GM21367 (cell line): Measurements from ENCODE around the gene ANKRD23.

Source experiments
- ATAC-seq: cut with Tn5 transposase; IDR thresholded peaks from one replicate; pipeline ENCODE4 v1.9.1; 2021; ENCODE audit not compliant: unreplicated experiment

The ANKRD23 gene

DNA sequence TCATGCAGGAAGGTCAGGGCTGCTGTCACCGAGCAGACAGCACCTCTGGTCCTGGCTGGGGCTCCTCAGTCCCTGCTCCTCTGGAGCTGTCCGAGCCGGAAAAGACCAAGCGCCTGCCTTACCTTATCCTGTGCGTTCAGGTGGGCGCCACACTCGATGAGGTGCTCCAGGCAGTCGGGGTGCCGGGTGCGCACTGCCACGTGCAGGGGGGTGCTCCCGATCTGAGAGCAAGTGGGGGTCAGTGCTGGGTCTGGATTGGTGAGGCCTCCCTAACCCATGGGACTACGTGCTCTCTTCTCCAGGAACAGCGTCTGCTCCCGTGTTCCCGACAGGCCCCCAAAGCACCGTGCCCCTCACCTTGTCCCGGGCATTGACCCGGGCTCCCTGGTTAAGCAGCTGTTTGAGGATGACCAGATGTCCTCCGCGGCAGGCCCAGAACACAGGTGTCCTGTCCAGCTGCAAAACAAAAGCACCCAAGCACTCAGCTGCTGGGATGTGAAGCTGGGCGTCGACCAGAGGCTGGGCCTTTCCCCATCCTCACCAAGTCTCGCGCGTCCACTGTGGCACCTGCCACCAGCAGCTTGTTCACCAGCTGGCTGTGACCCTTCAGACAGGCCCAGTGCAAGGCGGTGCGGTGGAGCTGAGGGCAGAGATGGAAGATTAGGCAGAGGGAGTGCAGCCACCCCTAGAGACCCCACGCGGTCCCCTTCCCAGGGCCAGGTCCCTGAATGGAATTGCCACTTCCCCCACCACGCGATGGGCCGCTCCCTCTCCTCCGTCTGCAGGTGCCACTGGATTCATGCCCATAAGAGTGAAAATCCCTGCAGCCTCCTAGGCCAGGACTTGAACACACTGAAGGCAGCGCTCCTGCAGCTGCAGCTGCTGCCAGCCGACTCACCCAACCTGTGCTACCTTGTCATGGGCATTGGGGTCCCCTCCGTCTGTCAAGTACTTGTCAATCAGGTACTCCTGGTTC lies 3.7 kb downstream of the ANKRD23 start:
- ATAC-seq, result no peak

GRCh38 chr2:96839293-96839874 lies 4.4 kb downstream of the ANKRD23 start:
- ATAC-seq, result no peak

- no peak for ATAC-seq
These were observed 5.2 kb downstream of the ANKRD23 start for GRCh38 chr2:96838345-96839292.

- no peak for ATAC-seq
These were observed 6.2 kb downstream of the ANKRD23 start for GRCh38 chr2:96837575-96837974.

DNA sequence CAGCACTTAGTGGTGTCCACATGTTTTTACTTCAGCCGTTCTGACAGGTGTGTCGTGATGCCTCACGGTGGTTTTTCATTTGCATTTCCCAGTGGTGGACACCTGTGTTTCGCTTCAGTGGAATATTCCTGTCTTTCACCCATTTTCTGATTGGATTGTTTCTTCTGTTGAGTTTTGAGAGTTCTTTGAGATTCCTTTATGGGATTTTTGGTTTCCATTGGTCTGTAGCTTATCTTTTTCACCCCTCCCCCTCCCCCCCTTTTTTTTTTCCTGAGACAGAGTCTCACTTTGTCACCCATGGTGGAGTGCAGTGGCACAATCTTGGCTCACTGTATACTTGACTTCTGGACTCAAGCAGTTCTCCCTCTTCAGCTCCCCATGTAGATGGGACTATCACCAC lies 8.0 kb downstream of the ANKRD23 start:
- ATAC-seq, result no peak

DNA sequence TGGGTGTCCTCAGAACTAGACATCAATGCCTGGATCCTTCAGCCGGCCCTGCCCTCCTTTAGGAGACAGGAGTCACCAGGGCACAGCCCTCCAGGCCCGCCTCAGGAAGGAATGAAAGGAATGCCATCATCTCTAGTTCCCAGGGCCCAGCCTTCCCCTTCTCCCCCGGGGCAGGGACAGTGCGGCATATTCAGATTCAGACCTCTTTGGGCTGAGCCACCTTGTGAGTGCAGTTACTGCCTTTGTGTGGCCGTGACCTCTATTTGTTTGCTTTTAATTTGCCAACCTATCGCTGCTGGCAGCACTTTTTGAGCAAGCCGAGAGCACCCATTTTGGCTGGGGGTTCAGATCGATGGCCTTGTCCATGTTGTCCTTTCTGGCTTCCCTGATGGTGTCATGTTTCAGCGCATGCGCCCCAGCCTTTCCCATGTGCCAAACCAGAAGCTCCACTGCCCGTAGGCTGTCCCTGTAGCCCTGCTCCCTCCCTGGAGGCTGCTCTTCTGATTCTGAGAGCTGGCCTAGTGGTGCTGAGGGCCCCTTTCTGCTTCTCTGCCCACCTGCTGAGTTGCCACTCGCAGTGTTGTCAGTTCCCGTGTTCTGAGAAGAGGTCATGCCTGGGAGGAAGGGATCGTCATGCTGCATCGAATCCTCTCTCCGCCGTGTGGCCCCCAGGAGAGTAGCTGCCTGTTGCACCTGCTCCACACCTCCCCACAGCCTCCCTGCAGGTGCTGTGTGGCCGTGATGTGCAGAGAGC lies 10.9 kb downstream of the ANKRD23 start:
- ATAC-seq, result no peak

GRCh38 chr2:96832408-96832753 lies 11.4 kb downstream of the ANKRD23 start:
- no peak for ATAC-seq

DNA sequence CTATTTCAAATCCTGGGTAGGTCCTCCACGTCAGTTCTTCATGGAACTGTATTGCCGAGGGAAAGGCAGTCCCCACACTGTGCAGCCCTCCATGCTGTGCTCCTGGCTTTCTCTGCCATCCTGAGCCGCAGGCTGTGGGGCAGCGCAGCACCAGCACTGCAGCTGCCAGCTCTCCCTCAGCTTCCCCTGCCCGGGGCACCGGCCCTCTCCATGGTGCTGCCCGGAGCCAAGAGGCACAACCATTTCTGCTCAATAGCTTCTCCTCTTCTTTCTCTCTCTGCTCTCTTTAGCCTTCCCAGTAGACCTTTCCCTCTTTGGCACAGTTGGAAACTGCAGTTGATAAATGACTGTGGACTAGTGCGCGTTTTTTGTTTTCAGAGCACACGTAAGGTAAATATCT lies 12.1 kb downstream of the ANKRD23 start:
- no peak for ATAC-seq

DNA sequence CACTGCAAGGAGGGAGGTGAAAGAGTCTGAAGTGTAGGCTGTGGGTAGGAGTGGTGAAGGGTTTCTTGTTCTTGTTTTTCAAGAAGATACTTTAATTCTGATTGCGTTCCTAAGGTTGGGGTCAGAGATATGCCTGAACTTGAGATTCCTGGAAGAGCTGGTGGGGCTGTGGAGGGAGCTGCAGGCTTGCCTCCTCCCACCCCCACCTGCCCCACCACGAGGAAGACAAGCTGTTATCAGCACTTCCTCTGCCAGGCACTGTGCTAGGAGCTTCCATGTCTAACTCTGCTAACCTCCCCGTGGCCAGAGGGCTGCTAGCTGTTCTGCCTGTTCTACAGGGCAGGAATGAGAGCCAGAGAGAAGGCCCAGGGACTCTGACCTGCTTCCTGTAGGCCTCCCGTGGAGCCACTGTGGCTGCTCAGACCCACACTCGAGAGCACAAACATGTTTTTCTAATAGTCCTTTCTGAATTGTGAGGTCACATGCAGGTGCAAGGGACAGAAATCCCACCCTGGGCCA lies 13.7 kb downstream of the ANKRD23 start:
- ATAC-seq, result no peak

- ATAC-seq, result no peak
These were observed 14.9 kb downstream of the ANKRD23 start for GRCh38 chr2:96828874-96829273.

GRCh38 chr2:96828436-96828835 lies 15.4 kb downstream of the ANKRD23 start:
- no peak for ATAC-seq

GRCh38 chr2:96826546-96827278 lies 17.1 kb downstream of the ANKRD23 start:
- no peak for ATAC-seq

GRCh38 chr2:96825057-96825456 lies 18.8 kb downstream of the ANKRD23 start:
- ATAC-seq, result no peak

- no peak for ATAC-seq
These were observed 19.5 kb downstream of the ANKRD23 start for GRCh38 chr2:96824079-96824870.

GRCh38 chr2:96823198-96823597 lies 20.6 kb downstream of the ANKRD23 start:
- no peak for ATAC-seq

- no peak for ATAC-seq
These were observed 21.0 kb downstream of the ANKRD23 start for GRCh38 chr2:96822786-96823185.

DNA sequence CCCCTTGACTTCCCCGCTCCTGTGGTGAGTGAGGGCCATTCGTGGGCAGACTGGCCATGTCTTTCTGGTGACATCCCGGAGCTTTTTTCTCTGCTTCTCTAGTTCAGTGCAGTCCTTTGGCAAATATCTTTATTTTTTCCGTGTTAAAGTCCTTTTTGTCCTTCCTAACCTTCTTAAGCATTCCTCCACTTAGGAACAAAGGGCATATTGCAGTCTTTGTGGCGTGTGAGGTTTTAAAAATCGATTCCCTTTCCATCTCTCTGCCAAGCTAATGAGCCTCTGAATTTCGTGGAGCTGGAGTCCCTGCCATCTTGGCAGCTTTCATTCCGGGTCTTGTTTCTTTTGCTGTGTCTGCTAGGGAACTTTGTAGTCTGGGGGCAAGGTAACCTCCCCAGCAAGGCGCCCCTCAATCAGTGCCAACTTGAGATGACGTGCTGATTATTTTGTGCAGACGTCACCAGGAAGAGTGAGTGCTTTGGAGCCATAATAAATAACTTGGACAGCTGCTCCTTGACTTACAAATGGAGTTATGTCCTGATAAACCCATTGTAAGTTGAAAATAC lies 22.6 kb downstream of the ANKRD23 start:
- ATAC-seq, result no peak

DNA sequence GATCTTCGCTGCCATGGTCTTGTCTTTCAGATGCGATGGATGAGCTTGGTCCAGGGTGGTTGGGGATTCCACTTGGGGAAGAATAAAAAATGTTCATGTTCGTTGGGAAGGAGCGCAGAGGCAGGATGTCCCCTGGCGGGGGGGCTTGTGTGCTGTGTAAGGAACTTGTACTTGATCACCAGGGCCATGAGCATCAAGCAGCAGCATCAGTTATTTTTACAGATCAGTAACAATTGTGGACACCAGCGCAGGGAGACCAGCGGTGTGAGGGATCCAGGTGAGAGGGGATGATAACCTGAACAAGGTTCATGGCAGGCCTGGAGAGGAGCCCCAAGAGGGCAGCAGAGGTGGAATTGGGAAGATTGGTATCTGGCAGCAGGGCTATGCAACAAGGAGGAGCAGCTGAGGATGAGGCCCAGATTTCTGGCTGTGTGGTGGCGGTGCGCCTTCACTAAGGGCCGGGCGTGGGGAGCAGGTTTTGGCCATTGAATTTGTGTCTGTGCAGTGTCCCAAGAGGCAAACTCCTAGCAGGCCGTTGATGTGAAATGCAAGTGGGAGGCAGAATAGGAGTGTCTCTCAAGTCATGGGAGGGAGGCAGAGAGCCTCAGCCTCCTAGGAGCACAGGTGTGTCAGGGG lies 23.8 kb downstream of the ANKRD23 start:
- no peak for ATAC-seq
